H1 (cell line): ENCODE data around the gene TRIM46. TPM values are rescaled to one million over a fixed set of nuclear protein-coding genes. Genes with fewer than 3 reads are reported as not detected.

Experiments used
- CTCF ChIA-PET: fragments of 300-600 bp; sonication (Branson Sonifier 250); formaldehyde crosslinking; loops from one replicate; lab custom pipeline; 2021; ENCODE audit not compliant: partially characterized antibody; lab: Charles Lee
- POLR2A ChIA-PET: fragments of 300-600 bp; sonication (Branson Sonifier 250); formaldehyde crosslinking; loops from one replicate; lab custom pipeline; 2021; ENCODE audit warnings: inconsistent platforms; ENCODE audit not compliant: partially characterized antibody; lab: Charles Lee
- DNase-seq, 2 experiments: peaks; one replicate each; pipeline versions ENCODE4 v3.0.0 to v3.0.0-alpha.2; 2010 to 2022; ENCODE audit warnings: low spot score in 2 of 2, low read depth in 1 of 2, mixed read lengths in 1 of 2
- FAIRE-seq: peaks from 2 replicates; lab custom pipeline; 2011; peaks lifted over from hg19 to GRCh38; lab: Jason Lieb, UNC
- H2AFZ ChIP-seq: 2 replicates; pipeline ENCODE4 v1.8.1; 2012; ENCODE audit warnings: low read length, inconsistent platforms
- H2AK5ac ChIP-seq: 2 replicates; pipeline ENCODE4 v1.6.1; 2013; ENCODE audit warnings: low read depth, low read length
- H2BK120ac ChIP-seq: replicated peaks from 2 replicates; pipeline ENCODE3; 2013; ENCODE audit warnings: low read depth, low read length, inconsistent platforms
- H2BK12ac ChIP-seq: 2 replicates; pipeline ENCODE4 v1.6.1; 2013; ENCODE audit warnings: low read depth, low read length
- H2BK15ac ChIP-seq: 2 replicates; pipeline ENCODE4 v1.6.1; 2013; ENCODE audit warnings: low read length
- H2BK20ac ChIP-seq: 2 replicates; pipeline ENCODE4 v1.6.1; 2013; ENCODE audit warnings: low read length
- H2BK5ac ChIP-seq: 2 replicates; pipeline ENCODE4 v1.6.1; 2013; ENCODE audit warnings: low read depth, low read length
- H3K14ac ChIP-seq: 2 replicates; pipeline ENCODE4 v1.6.1; 2013; ENCODE audit warnings: inconsistent platforms; ENCODE audit not compliant: insufficient read length
- H3K18ac ChIP-seq: 2 replicates; pipeline ENCODE4 v1.6.1; 2013; ENCODE audit warnings: low read length; ENCODE audit errors: extremely low read depth
- H3K23ac ChIP-seq: 2 replicates; pipeline ENCODE4 v1.6.1; 2013; ENCODE audit warnings: inconsistent platforms; ENCODE audit not compliant: insufficient read length
- H3K23me2 ChIP-seq: 2 replicates; pipeline ENCODE4 v1.6.1; 2013; ENCODE audit warnings: low read depth, low read length
- H3K27ac ChIP-seq: 2 replicates; pipeline ENCODE4 v1.6.1; 2011; ENCODE audit warnings: low read depth, low read length, inconsistent platforms
- H3K27me3 ChIP-seq, 4 experiments: replicated peaks in 1 of 4; 1 replicate in 1 of 4; 2 replicates in 3 of 4; pipeline versions ENCODE4 v1.6.1 to v1.8.1; 2011 to 2013; ENCODE audit warnings: low read length in 3 of 4, mild to moderate bottlenecking in 3 of 4, inconsistent platforms in 2 of 4, mixed read lengths in 2 of 4, moderate library complexity in 1 of 4; ENCODE audit not compliant: control insufficient read depth in 3 of 4, insufficient read depth in 3 of 4; ENCODE audit errors: extremely low read depth in 1 of 4
- H3K36me3 ChIP-seq, 4 experiments: 2 replicates each; pipeline versions ENCODE4 v1.6.1 to v1.8.1; 2011 to 2013; ENCODE audit warnings: mild to moderate bottlenecking in 4 of 4, low read length in 3 of 4, moderate library complexity in 2 of 4, control low read depth in 1 of 4, inconsistent platforms in 1 of 4; ENCODE audit not compliant: insufficient read depth in 4 of 4, control insufficient read depth in 2 of 4
- H3K4ac ChIP-seq: replicated peaks from 2 replicates; pipeline ENCODE3; 2013; ENCODE audit warnings: low read length, low read depth, mixed read lengths, inconsistent platforms; ENCODE audit not compliant: insufficient read length
- H3K4me1 ChIP-seq, 4 experiments: replicated peaks in 1 of 4; 1 replicate in 1 of 4; 2 replicates in 3 of 4; pipeline versions ENCODE4 v1.6.1 to v1.8.1; 2011 to 2013; ENCODE audit warnings: low read length in 3 of 4, inconsistent platforms in 2 of 4, mixed read lengths in 1 of 4; ENCODE audit not compliant: insufficient read depth in 4 of 4, control insufficient read depth in 3 of 4
- H3K4me2 ChIP-seq, 2 experiments: 2 replicates each; pipeline versions ENCODE4 v1.6.1 to v1.8.1; 2011 to 2013; ENCODE audit warnings: low read depth in 2 of 2, low read length in 2 of 2, control low read depth in 1 of 2, inconsistent platforms in 1 of 2, mild to moderate bottlenecking in 1 of 2; ENCODE audit not compliant: insufficient read depth in 1 of 2
- H3K4me3 ChIP-seq, 4 experiments: fragments of 200-600, 300-600 bp in 1 of 4; sonication (generic), shearing (Covaris generic), sonication (Bioruptor Twin) in 1 of 4; 2 replicates each; pipeline versions ENCODE4 v1.5.1 to v1.8.1; 2011 to 2016; ENCODE audit warnings: low read length in 4 of 4, low read depth in 3 of 4, control low read depth in 2 of 4, inconsistent platforms in 2 of 4, mild to moderate bottlenecking in 2 of 4, mixed read lengths in 1 of 4, moderate library complexity in 1 of 4; ENCODE audit not compliant: insufficient read depth in 2 of 4; ENCODE audit errors: extremely low read depth in 1 of 4
- H3K56ac ChIP-seq: replicated peaks from 2 replicates; pipeline ENCODE3; 2013; ENCODE audit warnings: low read depth, mild to moderate bottlenecking, mixed read lengths, low read length, inconsistent platforms; ENCODE audit not compliant: insufficient read length
- H3K79me1 ChIP-seq: 2 replicates; pipeline ENCODE4 v1.6.1; 2013; ENCODE audit warnings: low read depth, low read length, control low read depth
- H3K79me2 ChIP-seq, 2 experiments: 2 replicates each; pipeline versions ENCODE4 v1.6.1 to v1.8.1; 2012 to 2013; ENCODE audit warnings: low read length in 2 of 2, mild to moderate bottlenecking in 2 of 2, inconsistent platforms in 1 of 2; ENCODE audit not compliant: insufficient read depth in 2 of 2, control insufficient read depth in 1 of 2
- H3K9ac ChIP-seq, 4 experiments: replicated peaks in 1 of 4; 1 replicate in 1 of 4; 2 replicates in 3 of 4; pipeline versions ENCODE4 v1.6.1 to v1.8.1; 2011 to 2013; ENCODE audit warnings: low read depth in 3 of 4, low read length in 3 of 4, control low read depth in 2 of 4, mild to moderate bottlenecking in 2 of 4, moderate library complexity in 2 of 4, inconsistent platforms in 1 of 4; ENCODE audit errors: extremely low read depth in 1 of 4
- H3K9me3 ChIP-seq, 2 experiments: 2 replicates each; pipeline versions ENCODE4 v1.6.1 to v1.8.1; 2012 to 2013; ENCODE audit warnings: mild to moderate bottlenecking in 2 of 2, moderate library complexity in 2 of 2, control low read depth in 1 of 2, inconsistent platforms in 1 of 2, low read depth in 1 of 2, low read length in 1 of 2, mixed read lengths in 1 of 2; ENCODE audit not compliant: insufficient read depth in 2 of 2
- H4K20me1 ChIP-seq, 2 experiments: replicated peaks in 1 of 2; 2 replicates each; pipeline versions ENCODE3 to v1.8.1; 2011 to 2013; ENCODE audit warnings: inconsistent platforms in 2 of 2, low read length in 2 of 2, mild to moderate bottlenecking in 1 of 2; ENCODE audit not compliant: insufficient read depth in 2 of 2, control insufficient read depth in 1 of 2
- H4K5ac ChIP-seq: 2 replicates; pipeline ENCODE4 v1.6.1; 2013; ENCODE audit warnings: low read length, low read depth, mixed read lengths, inconsistent platforms; ENCODE audit not compliant: insufficient read length
- H4K8ac ChIP-seq: 2 replicates; pipeline ENCODE4 v1.8.0; 2013; ENCODE audit warnings: mild to moderate bottlenecking, moderate library complexity, low read length, inconsistent platforms; ENCODE audit not compliant: insufficient read depth; ENCODE audit errors: extremely low read depth
- H4K91ac ChIP-seq: replicated peaks from 2 replicates; pipeline ENCODE3; 2013; ENCODE audit warnings: low read length, mixed read lengths, inconsistent platforms; ENCODE audit not compliant: insufficient read length
- ASH2L ChIP-seq: fragments of 200-600, 300-600 bp; sonication (generic); IDR thresholded peaks from one replicate; pipeline ENCODE4 v1.7.1; 2017; ENCODE audit warnings: low read length
- CBX5 ChIP-seq: fragments of 300-800, 300-1000 bp; sonication (generic); IDR thresholded peaks from 2 replicates; pipeline ENCODE4 v1.7.1; 2016; ENCODE audit warnings: antibody characterized with exemption, low read length, low read depth
- CHD1 ChIP-seq: IDR thresholded peaks from 2 replicates; pipeline ENCODE4 v1.6.1; 2012; ENCODE audit warnings: low read depth, low read length, improper control_type of control experiment
- GTF2F1 ChIP-seq: IDR thresholded peaks from 2 replicates; pipeline ENCODE4 v1.6.1; 2012; ENCODE audit warnings: low read depth, low read length, improper control_type of control experiment, borderline replicate concordance
- KDM4A ChIP-seq: IDR thresholded peaks from one replicate; pipeline ENCODE4 v1.7.1; 2012; ENCODE audit warnings: low read depth, mild to moderate bottlenecking, moderate library complexity, low read length, inconsistent platforms; ENCODE audit not compliant: severe bottlenecking
- KDM5A ChIP-seq: fragments of 200-600 bp; IDR thresholded peaks from 2 replicates; pipeline ENCODE4 v1.7.1; 2012; ENCODE audit warnings: mild to moderate bottlenecking, low read length, inconsistent platforms, mixed read lengths
- RFX5 ChIP-seq: IDR thresholded peaks from 2 replicates; pipeline ENCODE4 v1.6.1; 2011; ENCODE audit warnings: low read depth, low read length, improper control_type of control experiment, borderline replicate concordance
- TAF7 ChIP-seq: optimal IDR thresholded peaks from 2 replicates; pipeline ENCODE3; 2011; ENCODE audit warnings: low read depth, mild to moderate bottlenecking, inconsistent platforms, low read length, moderate library complexity, borderline replicate concordance
- TBP ChIP-seq: IDR thresholded peaks from 2 replicates; pipeline ENCODE4 v1.6.1; 2011; ENCODE audit warnings: low read depth, low read length, improper control_type of control experiment
- TEAD4 ChIP-seq: IDR thresholded peaks from 2 replicates; pipeline ENCODE4 v1.6.1; 2012; ENCODE audit warnings: low read depth, low read length, inconsistent platforms, mixed read lengths
- WGBS, 2 experiments: shearing (Covaris generic) in 1 of 2; methylation state at CpG; one replicate each; pipeline versions ENCODE4 v1.1.6 to v1.1.7; 2013 to 2015; ENCODE audit warnings: low lambda C conversion rate in 2 of 2, mixed read lengths in 2 of 2, inconsistent platforms in 1 of 2, low coverage in 1 of 2, missing lambda C conversion rate in 1 of 2; ENCODE audit not compliant: insufficient replicate concordance in 2 of 2, insufficient coverage in 1 of 2, insufficient read length in 1 of 2; ENCODE audit errors: extremely low coverage in 1 of 2, missing lambda C conversion rate in 1 of 2; 5-methylcytosine and 5-hydroxymethylcytosine counted together
- polyA plus RNA-seq, 7 experiments: library from polyadenylated mRNA; depleted of rRNA in 3 of 7; stranded (reverse) in 5 of 7; unstranded in 2 of 7; fragments of >200 nt in 5 of 7; fragments of 200-250 nt in 2 of 7; gene quantifications; 1 replicate in 5 of 7; 2 replicates in 1 of 7; 4 replicates in 1 of 7; pipeline versions ENCODE4 v1.2.1 to v1.2.3, GENCODE V29; 2011 to 2013; ENCODE audit warnings: missing spikeins in 2 of 7, mixed read lengths in 2 of 7
- total RNA-seq: library from RNA; stranded (reverse); fragmentation: NEBNext Ultra II Directional; extraction: Animal tissue kit (Norgen Biotek cat#: 25700); gene quantifications from 2 replicates; pipeline ENCODE4 v1.2.1, GENCODE V29; 2021
- TF ChIP-seq, protein P1 (sequence below): IDR thresholded peaks from 2 replicates; pipeline ENCODE4 v1.6.1; 2012; ENCODE audit warnings: inconsistent platforms

TRIM46 gene
- total and polyA plus RNA-seq, 2 of the 8 experiments (the other 6 are each of a cell fraction or from before 2014, with no cell fraction given): 15.5 to 21.6 TPM

GRCh38 chr1:155179112-155180031, 5.7 kb downstream of the TRIM46 start:
- Histone ChIP-seq H3K4me1 (peaks cover 0 to 18% (median 8%) of the 10 kb centered on the region in 4 experiments; a peak in 5 of 7 replicates), H3K4me3 (no peak overlapping the region), H2BK20ac (no peak overlapping the region), H4K91ac (no peak overlapping the region), H3K56ac (no peak overlapping the region), H3K23ac (no peak overlapping the region), H3K4me2 (no peak overlapping the region), H2AK5ac (no peak overlapping the region), H3K23me2 (peaks cover 4% of the 10 kb centered on the region; the same call in 1 of the 2 replicates), H3K4ac (no peak overlapping the region), H3K36me3 (peaks cover 15 to 49% (median 33%) of the 10 kb centered on the region in 4 experiments), H3K79me1 (no peaks in the 10 kb centered on the region; the same call in 1 of the 2 replicates), H3K9me3 (no peaks in the 10 kb centered on the region), H3K27ac (no peak overlapping the region), H4K8ac (no peak overlapping the region), H3K27me3 (no peaks in the 10 kb centered on the region), H3K14ac (no peak overlapping the region), H2BK120ac (no peak overlapping the region), H2BK15ac (no peak overlapping the region), H2BK12ac (no peak overlapping the region), H2BK5ac (no peak overlapping the region), H4K5ac (no peak overlapping the region), H4K20me1 (peaks cover 8 to 10% of the 10 kb centered on the region in 2 experiments), H3K9ac (no peak overlapping the region), H3K79me2 (peaks cover 0 to 4% of the 10 kb centered on the region in 2 experiments; a peak in 1 of 4 replicates), H3K18ac (no peak overlapping the region), H2AFZ (no peak overlapping the region)
- ChIA-PET CTCF (interaction anchor here (1.8 to 7.9 kb wide), 2 partner anchors 15 to 28 kb away, joined by 4 to 107 read pairs; partner anchors contain the start of gene THBS3), POLR2A (interaction anchor here (1.6 to 20.5 kb wide), 2 partner anchors 22 to 45 kb away, joined by 3 to 512 read pairs; partner anchors contain the start of genes MTX1 and THBS3)
- FAIRE-seq (no peak), DNase-seq (no peak)
- WGBS, 2 experiments: 94% methylated on average over 30 of the region's 31 CpGs; no CpG with 5 or more reads in 1 of the 2 experiments
- TF ChIP-seq RFX5: no peak
- TF ChIP-seq TBP: no peak
- TF ChIP-seq ASH2L: no peak
- TF ChIP-seq KDM5A: no peak
- TF ChIP-seq, protein P1, sequence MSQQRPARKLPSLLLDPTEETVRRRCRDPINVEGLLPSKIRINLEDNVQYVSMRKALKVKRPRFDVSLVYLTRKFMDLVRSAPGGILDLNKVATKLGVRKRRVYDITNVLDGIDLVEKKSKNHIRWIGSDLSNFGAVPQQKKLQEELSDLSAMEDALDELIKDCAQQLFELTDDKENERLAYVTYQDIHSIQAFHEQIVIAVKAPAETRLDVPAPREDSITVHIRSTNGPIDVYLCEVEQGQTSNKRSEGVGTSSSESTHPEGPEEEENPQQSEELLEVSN: no peak
- TF ChIP-seq TEAD4: no peak
- TF ChIP-seq CHD1: no peak
- no peak for TF ChIP-seq KDM4A
- no peak for TF ChIP-seq CBX5
- no peak for TF ChIP-seq GTF2F1
- no peak for TF ChIP-seq TAF7
